ENCODE data around the gene AP1G2. TPM values are rescaled to one million over a fixed set of nuclear protein-coding genes. Genes with fewer than 3 reads are reported as not detected.
A peak's percentile ranks its signal among the peaks of the same experiment; 100 is the strongest.

The AP1G2 gene
- total and polyA plus RNA-seq, 2 of the 13 experiments (the other 11 are each of a cell fraction or from before 2014, with no cell fraction given) = 96.9 to 611 TPM

GRCh38 chr14:23583761-23584526 is 16.4 kb upstream of the AP1G2 start (continued):
- peak; percentile 99 for TF ChIP-seq ZC3H4 (CRISPR knock-in tag; IDR thresholded peaks at IDR 0.05; ENCODE audit: borderline replicate concordance)
- TF ChIP-seq ATF2 (CRISPR knock-in tag; IDR thresholded peaks at IDR 0.05) = peak; percentile 44; the same call in 1 of the 2 replicates
- TF ChIP-seq ZNF737 (CRISPR knock-in tag; IDR thresholded peaks at IDR 0.05; ENCODE audit: borderline replicate concordance) = peak; percentile 79; the same call in 1 of the 2 replicates
- peak; percentile 72; the same call in 1 of the 2 replicates for TF ChIP-seq ZNF260 (CRISPR knock-in tag; IDR thresholded peaks at IDR 0.05; ENCODE audit: borderline replicate concordance, low read depth)
- peak; percentile 91 for TF ChIP-seq ATF6 (CRISPR knock-in tag; conservative IDR thresholded peaks at IDR 0.05)
- TF ChIP-seq ZNF570 (CRISPR knock-in tag; IDR thresholded peaks at IDR 0.05; ENCODE audit: borderline replicate concordance) = peak; percentile 75
- peak; percentile 66 for TF ChIP-seq PRDM10 (CRISPR knock-in tag; IDR thresholded peaks at IDR 0.05; ENCODE audit: low read depth)
- TF ChIP-seq ZNF207 (IDR thresholded peaks at IDR 0.05; ENCODE audit: borderline replicate concordance) = 0 out of 2 replicates have a peak, but pooled peaks have one; percentile 92
- TF ChIP-seq ZNF616 (CRISPR knock-in tag; IDR thresholded peaks at IDR 0.05; ENCODE audit: low read depth) = peak; percentile 79
- peak; percentile 86 for TF ChIP-seq ZBTB33 (CRISPR knock-in tag; IDR thresholded peaks at IDR 0.05)
- TF ChIP-seq ZNF121 (CRISPR knock-in tag; IDR thresholded peaks at IDR 0.05) = peak; percentile 78; the same call in 1 of the 2 replicates
- peak; percentile 100 for TF ChIP-seq NCOA5 (CRISPR knock-in tag; IDR thresholded peaks at IDR 0.05)
- peak; percentile 81 for TF ChIP-seq HIVEP1 (CRISPR knock-in tag; IDR thresholded peaks at IDR 0.05)
- peak; percentile 87 for TF ChIP-seq KLF15 (CRISPR knock-in tag; IDR thresholded peaks at IDR 0.05; ENCODE audit: borderline replicate concordance)
- TF ChIP-seq SSRP1 (CRISPR knock-in tag; IDR thresholded peaks at IDR 0.05) = peak; percentile 97
- peak; percentile 45 for TF ChIP-seq YY1 (IDR thresholded peaks at IDR 0.05; ENCODE audit: insufficient read depth, insufficient replicate concordance, low read depth, low read length)
- peak; percentile 82 for TF ChIP-seq RCOR2 (CRISPR knock-in tag; IDR thresholded peaks at IDR 0.05)
- TF ChIP-seq POLR2A (IDR thresholded peaks at IDR 0.05; ENCODE audit: insufficient read depth in 1 of 2, low read depth in 2 of 2, low read length in 2 of 2) = peak in 1 of 2 experiments; percentile 94; a peak in 2 of 4 replicates
- TF ChIP-seq ZNF224 (CRISPR knock-in tag; IDR thresholded peaks at IDR 0.05) = peak; percentile 63; the same call in 1 of the 2 replicates
- TF ChIP-seq ZNF253 (CRISPR knock-in tag; IDR thresholded peaks at IDR 0.05; ENCODE audit: borderline replicate concordance) = peak; percentile 83
- peak; percentile 89 for TF ChIP-seq ZFP1 (CRISPR knock-in tag; IDR thresholded peaks at IDR 0.05)
